Uterus (tissue), 4 donors: ENCODE results near the gene XYLT2. TPM values are rescaled to one million over a fixed set of nuclear protein-coding genes. Genes with fewer than 3 reads are reported as not detected.

Experiments
- DNase-seq, 2 donors: peaks; one replicate each; pipeline ENCODE4 v3.0.0-alpha.2; 2019 to 2020
- H3K27ac ChIP-seq, 2 donors: fragments of 200-600 bp; sonication (generic); 1 replicate in 1 of 2; 2 replicates in 1 of 2; pipeline ENCODE4 v1.5.1; 2016 to 2018
- H3K27me3 ChIP-seq, 2 donors: fragments of 200-600 bp; sonication (generic); one replicate each; pipeline ENCODE4 v1.5.1; 2018 to 2019; ENCODE audit warnings: control low read depth in 1 of 2
- H3K36me3 ChIP-seq, 2 donors: fragments of 200-600 bp; sonication (generic); one replicate each; pipeline ENCODE4 v1.5.1; 2019; ENCODE audit warnings: control low read depth in 1 of 2
- H3K4me1 ChIP-seq, 2 donors: fragments of 200-600 bp; sonication (generic); one replicate each; pipeline ENCODE4 v1.5.1; 2018 to 2019; ENCODE audit warnings: control low read depth in 1 of 2
- H3K4me3 ChIP-seq, 2 donors: fragments of 200-600 bp; sonication (generic); 1 replicate in 1 of 2; 2 replicates in 1 of 2; pipeline ENCODE4 v1.5.1; 2018 to 2019; ENCODE audit warnings: mild to moderate bottlenecking in 1 of 2
- H3K9me3 ChIP-seq, 2 donors: fragments of 200-600 bp; sonication (generic); one replicate each; pipeline ENCODE4 v1.5.1; 2019; ENCODE audit warnings: control low read depth in 1 of 2
- CTCF ChIP-seq, 4 experiments: fragments of 200-600 bp in 2 of 4; fragments of 450-650 bp in 2 of 4; sonication (generic) in 2 of 4; IDR thresholded peaks; one replicate each; pipeline ENCODE4 v1.5.1; 2016 to 2019; ENCODE audit warnings: antibody characterized with exemption in 4 of 4, mild to moderate bottlenecking in 2 of 4, moderate library complexity in 1 of 4
- POLR2A ChIP-seq, 2 donors: fragments of 450-650 bp; IDR thresholded peaks; one replicate each; pipeline ENCODE4 v1.6.1; 2016; ENCODE audit warnings: antibody characterized with exemption in 2 of 2, mild to moderate bottlenecking in 1 of 2, moderate library complexity in 1 of 2
- intact Hi-C: fragments of 100-400 bp; cut with DNase I; formaldehyde crosslinking; loops from one replicate; pipeline ENCODE4 v1.15.1; 2023; ENCODE audit warnings: low total_unique reads
- total RNA-seq, 4 donors: library from RNA; depleted of rRNA in 3 of 4; stranded (reverse); fragments of >200 nt in 3 of 4; gene quantifications; one replicate each; pipeline versions ENCODE4 v1.1.0 to v1.2.4, GENCODE V29; 2014 to 2023
- donor health status: DM: yes; HTN: yes; CAD: no.

XYLT2 gene
- total RNA-seq, 4 donors from 2014 or later, result 23.5 to 34.0 (median 28.5) TPM

GRCh38 chr17:50301891-50302584 is 43.9 kb upstream of the XYLT2 start:
- intact Hi-C loops, result no loop called here

GRCh38 chr17:50303051-50303450 is 42.9 kb upstream of the XYLT2 start:
- H3K27me3 ChIP-seq, result no peaks in the 10 kb centered on the region
- H3K36me3 ChIP-seq, result no peaks in the 10 kb centered on the region
- intact Hi-C loops, result no loop called here
- H3K27ac ChIP-seq, result no peak overlapping the region
- H3K4me3 ChIP-seq, result no peak overlapping the region
- DNase-seq, result no peak
- H3K9me3 ChIP-seq, result no peaks in the 10 kb centered on the region
- TF ChIP-seq POLR2A (IDR thresholded peaks at IDR 0.05), result no peak
- TF ChIP-seq CTCF (IDR thresholded peaks at IDR 0.05), result no peak
- no peaks in the 10 kb centered on the region for H3K4me1 ChIP-seq

More at GRCh38 chr17:50301891-50302584, 43.9 kb upstream of the XYLT2 start:
- Histone ChIP-seq H3K4me1 (no peaks in the 10 kb centered on the region), H3K9me3 (no peaks in the 10 kb centered on the region), H3K27ac (no peak overlapping the region), H3K4me3 (no peak overlapping the region), H3K27me3 (no peaks in the 10 kb centered on the region), H3K36me3 (no peaks in the 10 kb centered on the region)
- DNase-seq, result no peak
- no peak for TF ChIP-seq CTCF (IDR thresholded peaks at IDR 0.05)
- TF ChIP-seq POLR2A (IDR thresholded peaks at IDR 0.05), result no peak

- Histone ChIP-seq H3K27me3 (no peaks in the 10 kb centered on the region), H3K4me3 (no peak overlapping the region), H3K27ac (no peak overlapping the region), H3K36me3 (no peaks in the 10 kb centered on the region), H3K4me1 (no peaks in the 10 kb centered on the region), H3K9me3 (no peaks in the 10 kb centered on the region)
- intact Hi-C loops, result no loop called here
- no peak for DNase-seq
- TF ChIP-seq POLR2A (IDR thresholded peaks at IDR 0.05) (no peak), CTCF (IDR thresholded peaks at IDR 0.05) (no peak)
Observed at GRCh38 chr17:50303596-50303995, 42.3 kb upstream of the XYLT2 start.

GRCh38 chr17:50304781-50305404 is 41.0 kb upstream of the XYLT2 start:
- no peaks in the 10 kb centered on the region for H3K4me1 ChIP-seq
- no peak for TF ChIP-seq CTCF (IDR thresholded peaks at IDR 0.05)
- no peak for TF ChIP-seq POLR2A (IDR thresholded peaks at IDR 0.05)
- no peak for DNase-seq
- no peak overlapping the region for H3K27ac ChIP-seq
- intact Hi-C loops, result no loop called here
- H3K4me3 ChIP-seq, result no peak overlapping the region
- no peaks in the 10 kb centered on the region for H3K27me3 ChIP-seq
- no peaks in the 10 kb centered on the region for H3K36me3 ChIP-seq
- no peaks in the 10 kb centered on the region for H3K9me3 ChIP-seq

GRCh38 chr17:50307654-50308053 is 38.3 kb upstream of the XYLT2 start:
- H3K9me3 ChIP-seq, result no peaks in the 10 kb centered on the region
- no peak for DNase-seq
- intact Hi-C loops, result no loop called here
- no peaks in the 10 kb centered on the region for H3K4me1 ChIP-seq
- H3K36me3 ChIP-seq, result no peaks in the 10 kb centered on the region
- H3K27me3 ChIP-seq, result no peaks in the 10 kb centered on the region
- no peak overlapping the region for H3K4me3 ChIP-seq
- TF ChIP-seq CTCF (IDR thresholded peaks at IDR 0.05) (no peak), POLR2A (IDR thresholded peaks at IDR 0.05) (no peak)
- H3K27ac ChIP-seq, result no peak overlapping the region
